Sigmoid colon (tissue), 7 donors: Measurements from ENCODE around the gene FAM120B. TPM values are rescaled to one million over a fixed set of nuclear protein-coding genes. Genes with fewer than 3 reads are reported as not detected.

Experiments
- DNase-seq: peaks from one replicate; pipeline ENCODE4 v3.0.0-alpha.2; 2019
- H3K27ac ChIP-seq, 4 donors: fragments of 200-600 bp; sonication (generic); one replicate each; pipeline ENCODE4 v1.5.1; 2016 to 2019; ENCODE audit warnings: mild to moderate bottlenecking in 1 of 4
- H3K27me3 ChIP-seq, 3 donors: fragments of 200-600 bp; sonication (generic); one replicate each; pipeline ENCODE4 v1.5.1; 2019; ENCODE audit warnings: mild to moderate bottlenecking in 1 of 3
- H3K36me3 ChIP-seq, 4 donors: fragments of 200-600 bp; sonication (generic); one replicate each; pipeline ENCODE4 v1.5.1; 2016 to 2019
- H3K4me1 ChIP-seq, 4 donors: fragments of 200-600 bp; sonication (generic); one replicate each; pipeline ENCODE4 v1.5.1; 2017 to 2019
- H3K4me3 ChIP-seq, 4 donors: fragments of 200-600 bp; sonication (generic); one replicate each; pipeline ENCODE4 v1.5.1; 2017 to 2019; ENCODE audit warnings: mild to moderate bottlenecking in 2 of 4, moderate library complexity in 1 of 4
- H3K9me3 ChIP-seq, 4 donors: fragments of 200-600 bp in 3 of 4; sonication (generic) in 3 of 4; one replicate each; pipeline versions ENCODE4 v1.5.1 to v1.6.1; 2013 to 2019
- EP300 ChIP-seq, 4 donors: sonication (generic); formaldehyde crosslinking; IDR thresholded peaks; one replicate each; pipeline ENCODE4 v1.6.1; 2017; ENCODE audit warnings: antibody characterized with exemption in 4 of 4
- POLR2A ChIP-seq, 2 donors: fragments of 450-650 bp; IDR thresholded peaks; one replicate each; pipeline ENCODE4 v1.6.1; 2016; ENCODE audit warnings: antibody characterized with exemption in 2 of 2, mild to moderate bottlenecking in 2 of 2, moderate library complexity in 2 of 2
- POLR2AphosphoS5 ChIP-seq, 4 donors: sonication (generic); formaldehyde crosslinking; IDR thresholded peaks; one replicate each; pipeline ENCODE4 v1.6.1; 2017; ENCODE audit warnings: antibody characterized with exemption in 4 of 4
- WGBS, 2 donors: extraction: QIAGEN DNeasy Blood & Tissue Kit; methylation state at CpG; one replicate each; pipeline ENCODE4 v1.1.7; 2013; 5-methylcytosine and 5-hydroxymethylcytosine counted together
- intact Hi-C: fragments of 100-400 bp; cut with DNase I; formaldehyde crosslinking; loops from one replicate; pipeline ENCODE4 v1.15.1; 2023
- polyA plus RNA-seq, 3 donors: library from polyadenylated mRNA; stranded (reverse); fragments of 200-250 nt; gene quantifications; one replicate each; pipeline ENCODE4 v1.2.3, GENCODE V29; 2013
- total RNA-seq, 4 donors: library from RNA; depleted of rRNA; stranded (reverse); fragments of >200 nt; gene quantifications; one replicate each; pipeline ENCODE4 v1.1.0, GENCODE V29; 2016
- TF ChIP-seq, protein P1 (sequence below), 4 experiments: fragments of 450-650 bp in 3 of 4; fragments of 200-600 bp in 1 of 4; IDR thresholded peaks; one replicate each; pipeline ENCODE4 v1.5.1; 2016 to 2019; ENCODE audit warnings: antibody characterized with exemption in 4 of 4, mild to moderate bottlenecking in 3 of 4, moderate library complexity in 2 of 4
- donor health status: healthy with polysubstance abuse.
- donor health status: Bipolar disorder and iron deficiency.
- donor health status: healthy.

Gene FAM120B
- total and polyA plus RNA-seq, 7 donors = 5.5 to 55.0 (median 29.6) TPM

DNA sequence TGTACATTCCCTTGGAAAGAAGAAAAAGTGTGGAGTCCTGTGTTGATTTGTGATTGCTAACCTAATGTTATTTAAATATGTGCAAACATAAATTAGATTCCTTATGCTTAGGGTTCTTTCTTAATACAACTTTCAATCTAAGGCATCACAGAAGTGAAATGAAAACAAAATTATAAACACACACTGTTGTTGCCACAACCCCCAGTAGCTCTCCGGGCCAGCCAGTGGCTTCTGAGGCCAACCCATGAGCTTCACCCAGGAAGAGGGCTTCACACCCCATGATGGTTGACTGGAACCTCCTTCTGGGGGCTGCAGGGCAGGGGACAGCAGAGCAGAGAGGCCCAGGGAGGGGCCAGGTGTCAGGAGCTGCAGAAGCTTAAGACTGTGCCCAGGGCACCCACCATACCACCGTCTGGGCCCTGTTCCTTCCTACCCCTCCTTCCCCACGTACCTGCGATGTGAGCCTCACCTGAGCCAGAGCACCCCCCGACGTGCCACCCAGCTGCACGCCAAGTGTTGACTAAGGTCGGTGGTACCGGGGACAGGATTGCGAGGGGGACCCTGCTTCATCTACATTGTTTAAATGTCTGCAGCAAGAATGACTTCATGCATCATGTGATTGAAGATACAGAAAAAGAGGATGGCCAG lies 110.5 kb downstream of the FAM120B start:
- intact Hi-C loops = no loop called here
- Histone ChIP-seq H3K4me1 (no peaks in the 10 kb centered on the region), H3K36me3 (no peaks in the 10 kb centered on the region), H3K27me3 (peaks cover 0 to 26% (median 6%) of the 10 kb centered on the region in 3 donors), H3K27ac (no peak overlapping the region), H3K9me3 (no peaks in the 10 kb centered on the region), H3K4me3 (no peak overlapping the region)
- WGBS, 2 donors = 88 to 92% methylated on average over 10 of the region's 10 CpGs
- DNase-seq = no peak
- no peak for TF ChIP-seq POLR2AphosphoS5 (IDR thresholded peaks at IDR 0.05)
- no peak for TF ChIP-seq EP300 (IDR thresholded peaks at IDR 0.05)
- TF ChIP-seq, protein P1, sequence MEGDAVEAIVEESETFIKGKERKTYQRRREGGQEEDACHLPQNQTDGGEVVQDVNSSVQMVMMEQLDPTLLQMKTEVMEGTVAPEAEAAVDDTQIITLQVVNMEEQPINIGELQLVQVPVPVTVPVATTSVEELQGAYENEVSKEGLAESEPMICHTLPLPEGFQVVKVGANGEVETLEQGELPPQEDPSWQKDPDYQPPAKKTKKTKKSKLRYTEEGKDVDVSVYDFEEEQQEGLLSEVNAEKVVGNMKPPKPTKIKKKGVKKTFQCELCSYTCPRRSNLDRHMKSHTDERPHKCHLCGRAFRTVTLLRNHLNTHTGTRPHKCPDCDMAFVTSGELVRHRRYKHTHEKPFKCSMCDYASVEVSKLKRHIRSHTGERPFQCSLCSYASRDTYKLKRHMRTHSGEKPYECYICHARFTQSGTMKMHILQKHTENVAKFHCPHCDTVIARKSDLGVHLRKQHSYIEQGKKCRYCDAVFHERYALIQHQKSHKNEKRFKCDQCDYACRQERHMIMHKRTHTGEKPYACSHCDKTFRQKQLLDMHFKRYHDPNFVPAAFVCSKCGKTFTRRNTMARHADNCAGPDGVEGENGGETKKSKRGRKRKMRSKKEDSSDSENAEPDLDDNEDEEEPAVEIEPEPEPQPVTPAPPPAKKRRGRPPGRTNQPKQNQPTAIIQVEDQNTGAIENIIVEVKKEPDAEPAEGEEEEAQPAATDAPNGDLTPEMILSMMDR (IDR thresholded peaks at IDR 0.05) = no peak
- no peak for TF ChIP-seq POLR2A (IDR thresholded peaks at IDR 0.05)

DNA sequence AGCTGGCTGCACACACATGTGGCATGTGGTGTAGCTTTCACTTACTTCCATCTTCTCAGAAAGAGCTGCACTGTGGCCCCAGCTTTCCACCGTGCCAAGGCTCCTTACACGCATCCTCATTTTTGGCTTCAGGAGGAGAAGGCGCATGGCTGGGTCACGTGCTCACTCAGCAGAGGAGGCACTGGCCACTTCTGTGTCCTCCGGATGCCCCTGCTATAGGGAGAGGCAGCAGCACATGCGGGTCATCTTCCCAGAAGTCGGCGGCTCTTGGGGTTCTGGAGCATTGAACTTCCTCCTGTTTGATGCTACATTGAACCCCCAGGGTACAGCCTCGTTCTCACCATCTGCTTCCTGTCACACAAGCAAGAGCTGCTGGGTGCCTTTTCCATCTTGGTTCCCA lies 111.3 kb downstream of the FAM120B start:
- Histone ChIP-seq H3K36me3 (no peaks in the 10 kb centered on the region), H3K4me3 (no peak overlapping the region), H3K9me3 (no peaks in the 10 kb centered on the region), H3K4me1 (no peaks in the 10 kb centered on the region), H3K27ac (no peak overlapping the region), H3K27me3 (peaks cover 0 to 30% (median 6%) of the 10 kb centered on the region in 3 donors)
- WGBS, 2 donors = 81 to 90% methylated on average over 9 of the region's 9 CpGs
- DNase-seq = no peak
- intact Hi-C loops = no loop called here
- TF ChIP-seq, protein P1 (IDR thresholded peaks at IDR 0.05) = no peak
- no peak for TF ChIP-seq EP300 (IDR thresholded peaks at IDR 0.05)

DNA sequence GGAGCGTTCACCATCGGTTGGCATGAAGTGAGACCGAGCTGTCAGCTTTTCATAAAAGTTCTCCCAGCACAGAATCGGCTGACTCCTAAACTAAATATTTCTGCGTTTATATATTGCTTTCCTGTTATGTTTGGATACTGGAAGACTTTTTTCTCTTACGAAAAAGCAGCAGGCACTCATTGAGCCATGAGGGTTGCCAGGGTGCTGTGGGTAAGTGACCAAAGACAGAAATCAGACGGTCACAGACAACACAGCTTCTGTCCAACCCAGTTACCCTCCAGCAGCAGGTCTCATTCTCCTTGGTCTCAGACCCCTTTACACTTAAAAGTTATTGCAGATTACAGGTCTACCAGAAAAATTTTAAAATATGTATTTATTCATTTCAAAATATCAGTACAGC lies 113.7 kb downstream of the FAM120B start:
- H3K27ac ChIP-seq = no peak overlapping the region
- no peak for DNase-seq
- H3K27me3 ChIP-seq = peaks cover 0 to 49% (median 6%) of the 10 kb centered on the region in 3 donors
- H3K36me3 ChIP-seq = no peaks in the 10 kb centered on the region
- intact Hi-C loops = no loop called here
- no peaks in the 10 kb centered on the region for H3K4me1 ChIP-seq
- H3K4me3 ChIP-seq = no peak overlapping the region
- H3K9me3 ChIP-seq = no peaks in the 10 kb centered on the region
- 68 to 79% methylated on average over 7 of the region's 7 CpGs for WGBS, 2 donors
- TF ChIP-seq, protein P1 (IDR thresholded peaks at IDR 0.05) = no peak
- TF ChIP-seq POLR2AphosphoS5 (IDR thresholded peaks at IDR 0.05) (no peak), EP300 (IDR thresholded peaks at IDR 0.05) (no peak), POLR2A (IDR thresholded peaks at IDR 0.05) (no peak)

DNA sequence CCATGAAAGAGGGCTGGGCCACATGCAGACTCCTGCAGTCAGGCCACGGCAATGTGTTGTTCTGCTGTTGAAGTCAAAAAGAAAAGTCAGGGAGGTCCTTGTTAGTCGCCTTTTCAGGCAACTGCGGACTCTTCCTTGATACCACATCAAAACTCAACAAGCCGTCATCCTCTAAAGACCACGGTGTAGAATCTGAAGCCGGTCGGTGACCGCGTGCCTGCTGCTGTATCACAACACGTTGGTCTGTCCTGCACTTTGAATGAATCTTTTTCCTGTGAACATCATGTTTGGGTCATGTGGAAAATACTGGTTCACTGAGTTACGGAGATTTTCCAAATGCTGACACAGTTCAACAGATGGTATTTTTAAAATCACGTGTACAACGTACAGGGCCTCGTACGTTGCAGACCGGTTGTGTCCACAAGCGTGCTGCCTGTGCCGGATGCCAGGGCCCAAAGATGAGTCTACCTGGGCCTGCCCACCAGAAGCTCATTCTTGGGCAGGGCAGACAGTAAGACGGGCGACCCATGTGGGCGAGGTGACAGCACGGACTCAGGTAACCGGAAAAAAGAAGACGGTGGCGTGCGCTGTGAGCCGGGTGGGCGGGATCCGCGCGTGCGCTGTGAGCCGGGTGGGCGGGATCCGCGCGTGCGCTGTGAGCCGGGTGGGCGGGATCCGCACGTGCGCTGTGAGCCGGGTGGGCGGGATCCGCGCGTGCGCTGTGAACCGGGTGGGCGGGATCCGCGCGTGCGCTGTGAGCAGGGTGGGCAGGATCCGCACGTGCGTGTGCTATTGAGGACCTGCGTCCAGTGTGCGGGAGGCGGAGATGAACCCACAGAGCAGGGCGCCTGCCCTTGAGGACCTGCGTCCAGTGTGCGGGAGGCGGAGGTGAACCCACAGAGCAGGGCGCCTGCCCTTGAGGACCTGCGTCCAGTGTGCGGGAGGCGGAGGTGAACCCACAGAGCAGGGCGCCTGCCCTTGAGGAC lies 114.5 kb downstream of the FAM120B start:
- Histone ChIP-seq H3K9me3 (no peaks in the 10 kb centered on the region), H3K27me3 (peaks cover 0 to 49% (median 6%) of the 10 kb centered on the region in 3 donors), H3K36me3 (no peaks in the 10 kb centered on the region), H3K4me1 (no peaks in the 10 kb centered on the region), H3K4me3 (no peak overlapping the region), H3K27ac (no peak overlapping the region)
- no peak for DNase-seq
- 84 to 95% methylated on average over 70 of the region's 70 CpGs for WGBS, 2 donors
- TF ChIP-seq POLR2A (IDR thresholded peaks at IDR 0.05) (no peak), POLR2AphosphoS5 (IDR thresholded peaks at IDR 0.05) (no peak), EP300 (IDR thresholded peaks at IDR 0.05) (no peak)
- TF ChIP-seq, protein P1 (IDR thresholded peaks at IDR 0.05) = no peak
- intact Hi-C loops = no loop called here
